Fibroblast of villous mesenchyme (primary cell): ENCODE data around the gene CREBBP. TPM values are rescaled to one million over a fixed set of nuclear protein-coding genes. Genes with fewer than 3 reads are reported as not detected.

Source experiments
- DNase-seq: peaks from one replicate; pipeline ENCODE4 v3.0.0-alpha.2; 2010; ENCODE audit warnings: low read depth
- H3K4me3 ChIP-seq: 2 replicates; pipeline ENCODE4 v1.5.1; 2011; ENCODE audit warnings: low read depth, mild to moderate bottlenecking, low read length
- total RNA-seq: library from RNA; depleted of rRNA; stranded (reverse); fragments of >200 nt; gene quantifications from 2 replicates; pipeline ENCODE4 v1.2.3, GENCODE V29; 2012
- TF ChIP-seq, protein P1 (sequence below): IDR thresholded peaks from 2 replicates; pipeline ENCODE4 v1.5.1; 2012; ENCODE audit warnings: low read depth, mild to moderate bottlenecking, low read length; ENCODE audit not compliant: insufficient read depth

CREBBP gene
- total RNA-seq, 1 donor = 32.0 TPM

DNA sequence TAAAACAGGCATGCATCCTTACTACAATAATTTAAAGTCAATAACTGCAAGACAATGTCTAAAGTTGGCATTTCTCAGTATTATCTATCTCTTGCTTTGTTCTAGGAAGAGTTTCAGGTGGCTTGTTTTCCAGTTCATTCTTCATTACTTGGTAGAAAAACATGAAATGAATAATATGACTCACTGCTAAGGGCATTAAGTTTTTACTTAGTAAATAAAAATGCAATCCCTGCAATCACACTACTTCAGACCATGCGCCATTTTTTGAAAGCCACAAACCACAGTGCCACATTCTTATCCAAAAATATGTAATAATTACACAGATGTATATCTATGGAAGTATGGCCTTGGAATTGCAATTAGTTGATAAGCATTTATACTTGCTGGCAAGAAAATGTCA is 55.4 kb downstream of the CREBBP start:
- DNase-seq = peak; percentile 72
- TF ChIP-seq, protein P1, sequence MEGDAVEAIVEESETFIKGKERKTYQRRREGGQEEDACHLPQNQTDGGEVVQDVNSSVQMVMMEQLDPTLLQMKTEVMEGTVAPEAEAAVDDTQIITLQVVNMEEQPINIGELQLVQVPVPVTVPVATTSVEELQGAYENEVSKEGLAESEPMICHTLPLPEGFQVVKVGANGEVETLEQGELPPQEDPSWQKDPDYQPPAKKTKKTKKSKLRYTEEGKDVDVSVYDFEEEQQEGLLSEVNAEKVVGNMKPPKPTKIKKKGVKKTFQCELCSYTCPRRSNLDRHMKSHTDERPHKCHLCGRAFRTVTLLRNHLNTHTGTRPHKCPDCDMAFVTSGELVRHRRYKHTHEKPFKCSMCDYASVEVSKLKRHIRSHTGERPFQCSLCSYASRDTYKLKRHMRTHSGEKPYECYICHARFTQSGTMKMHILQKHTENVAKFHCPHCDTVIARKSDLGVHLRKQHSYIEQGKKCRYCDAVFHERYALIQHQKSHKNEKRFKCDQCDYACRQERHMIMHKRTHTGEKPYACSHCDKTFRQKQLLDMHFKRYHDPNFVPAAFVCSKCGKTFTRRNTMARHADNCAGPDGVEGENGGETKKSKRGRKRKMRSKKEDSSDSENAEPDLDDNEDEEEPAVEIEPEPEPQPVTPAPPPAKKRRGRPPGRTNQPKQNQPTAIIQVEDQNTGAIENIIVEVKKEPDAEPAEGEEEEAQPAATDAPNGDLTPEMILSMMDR = no peak
- H3K4me3 ChIP-seq = no peak overlapping the region

DNA sequence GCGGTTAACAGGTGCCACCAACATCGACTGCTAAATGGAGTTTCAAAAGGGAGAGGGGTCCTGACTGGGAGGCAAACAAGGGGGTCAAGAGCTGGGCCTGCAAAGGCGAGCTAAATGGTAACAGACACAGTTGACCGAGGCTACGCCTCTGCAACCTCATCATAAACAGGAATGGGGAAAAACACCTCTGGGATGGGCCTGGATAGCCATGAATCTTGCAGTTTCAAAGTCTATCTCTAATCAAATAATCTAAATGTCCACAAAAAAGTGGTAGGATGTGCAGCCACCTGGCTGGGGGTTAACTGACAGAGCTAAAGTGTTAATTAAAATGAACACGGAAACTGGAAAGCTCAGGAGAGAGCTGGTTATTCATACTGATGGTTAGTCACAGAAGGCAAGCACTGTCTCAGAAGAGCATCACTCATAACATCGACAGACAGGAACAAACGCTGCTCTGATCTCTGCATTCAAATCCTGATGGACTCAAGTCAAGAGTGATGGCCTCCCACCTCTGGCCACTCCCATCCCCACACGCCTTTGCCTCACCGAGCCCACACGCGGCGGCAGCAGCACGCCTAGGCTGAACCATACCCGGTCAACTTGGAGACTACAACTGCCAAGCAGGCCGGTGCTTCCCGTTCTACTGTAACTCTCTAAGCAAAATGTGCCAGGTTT is 56.3 kb downstream of the CREBBP start:
- TF ChIP-seq, protein P1 = no peak
- no peak for DNase-seq
- no peak overlapping the region for H3K4me3 ChIP-seq

DNA sequence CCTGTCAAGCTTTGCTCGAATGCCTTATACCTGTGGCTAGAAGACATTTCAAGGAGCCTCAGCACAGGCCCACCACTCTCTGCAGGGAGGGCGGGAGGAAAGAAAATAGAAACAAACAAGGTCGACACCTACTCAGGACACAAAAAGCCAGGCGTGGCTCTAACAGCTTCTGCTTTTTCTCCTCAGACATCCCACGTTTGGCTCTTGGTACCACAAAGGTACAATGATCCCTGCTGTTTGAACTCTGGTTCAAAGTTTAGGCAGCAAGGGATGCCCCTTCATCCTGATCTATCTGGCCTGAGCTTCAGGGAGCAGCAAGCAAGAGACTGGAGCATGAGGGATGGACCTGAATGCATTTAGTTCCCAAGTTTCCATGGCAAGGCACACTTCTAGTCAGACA is 57.1 kb downstream of the CREBBP start:
- TF ChIP-seq, protein P1 = no peak
- DNase-seq = no peak
- H3K4me3 ChIP-seq = no peak overlapping the region

DNA sequence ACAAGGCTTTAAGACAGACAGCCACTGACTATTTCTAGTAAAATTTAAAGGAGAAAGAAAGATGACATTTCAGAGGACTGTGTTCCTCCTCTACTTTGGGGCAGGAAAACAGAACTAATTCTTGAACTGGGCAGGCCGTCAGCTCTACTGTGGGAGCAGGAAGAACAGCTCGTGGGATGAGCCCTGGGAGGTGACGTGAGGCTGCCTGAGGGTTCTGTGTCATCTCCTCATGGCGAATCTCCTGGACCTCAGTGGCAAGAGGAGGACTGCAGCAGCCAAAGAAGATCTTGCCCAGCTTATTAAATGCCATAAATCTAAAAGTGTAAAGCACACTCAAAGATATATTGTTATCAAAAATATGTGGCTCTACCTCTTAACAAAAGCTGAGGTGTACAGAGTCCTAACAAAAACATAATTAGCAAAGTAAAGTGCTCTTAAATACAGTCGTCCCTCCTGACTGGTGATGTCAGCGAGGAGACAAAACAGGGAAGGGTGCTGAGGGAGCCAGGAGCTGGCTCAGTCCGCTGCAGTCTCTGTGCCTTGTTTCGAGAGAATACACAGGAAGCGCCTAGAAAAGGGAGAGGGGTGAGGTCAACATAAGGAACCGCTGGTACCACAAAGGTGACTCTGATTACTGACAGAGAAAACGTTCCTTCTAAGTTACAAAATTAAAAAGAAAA is 58.0 kb downstream of the CREBBP start:
- TF ChIP-seq, protein P1 = no peak
- no peak overlapping the region for H3K4me3 ChIP-seq
- DNase-seq = peak; percentile 75

DNA sequence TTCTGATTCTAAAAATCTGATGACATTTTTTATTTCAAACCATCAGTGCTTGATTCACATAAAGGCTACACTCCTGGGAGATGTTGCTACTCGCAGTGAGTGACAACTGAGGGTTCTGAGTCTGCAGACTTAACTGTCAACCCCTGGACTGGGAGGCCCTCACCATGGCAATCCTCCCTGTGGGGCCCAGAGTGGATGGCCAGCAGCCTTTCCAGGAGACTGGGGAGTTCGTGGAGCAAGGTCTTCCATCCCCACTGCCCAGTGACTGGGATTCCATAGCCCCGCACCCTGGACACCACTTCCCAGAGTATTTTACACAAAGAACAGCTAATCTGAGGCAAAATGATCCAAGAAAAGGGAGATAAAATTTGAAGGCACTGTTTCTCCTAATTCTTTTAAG is 59.3 kb downstream of the CREBBP start:
- no peak for DNase-seq
- TF ChIP-seq, protein P1 = no peak
- no peak overlapping the region for H3K4me3 ChIP-seq

DNA sequence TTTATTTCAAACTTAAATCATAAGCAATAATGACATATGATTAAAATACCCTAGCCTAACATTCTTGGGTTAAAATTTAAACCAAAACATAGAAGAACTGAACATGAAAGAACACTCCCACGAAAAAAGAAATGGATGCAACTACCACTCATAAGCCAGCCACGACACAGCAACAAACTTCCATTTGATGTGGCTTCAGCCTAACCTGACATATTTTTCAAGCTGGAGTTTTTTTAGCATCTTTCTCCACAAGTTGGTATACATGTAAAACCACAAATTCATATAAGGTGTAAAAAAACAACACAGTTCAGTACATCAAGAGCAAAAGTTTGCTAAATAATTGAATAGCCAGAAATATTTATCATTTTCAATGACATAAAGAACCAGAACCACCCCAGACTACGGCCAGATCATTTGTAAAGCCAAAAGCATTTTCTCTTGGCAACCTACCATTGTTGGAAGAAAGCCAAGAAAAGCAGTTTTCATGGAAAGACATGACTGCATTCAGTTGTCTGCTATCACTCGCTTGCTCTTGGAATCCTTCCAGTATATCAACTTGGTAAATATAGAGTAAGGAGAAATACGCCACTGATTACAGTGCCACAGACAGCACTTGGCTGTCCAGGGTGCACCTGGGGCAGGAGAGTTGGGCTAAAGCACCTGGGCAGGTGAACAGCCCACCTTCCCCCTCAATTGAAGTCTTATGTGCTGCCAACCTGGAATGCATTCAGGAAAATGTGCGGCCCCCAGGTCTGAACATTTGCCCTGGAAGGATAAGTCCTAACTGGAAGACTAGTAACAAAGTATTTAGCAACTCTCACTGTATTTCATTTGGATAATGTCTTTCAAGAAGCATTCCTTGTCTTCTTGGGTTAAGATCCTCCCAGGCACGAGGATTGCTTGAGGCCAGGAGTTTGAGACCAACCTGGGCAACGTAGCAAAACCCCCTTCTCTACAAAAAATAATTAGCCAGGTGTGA is 60.5 kb downstream of the CREBBP start:
- no peak overlapping the region for H3K4me3 ChIP-seq
- TF ChIP-seq, protein P1 = no peak
- peak; percentile 84 for DNase-seq
